ENCODE results near the gene LPP.

GRCh38 chr3:188468196-188468595, 314.2 kb downstream of the LPP start:
- TF ChIP-seq RAD21 (CRISPR knock-in tag; IDR thresholded peaks at IDR 0.05) (no peak), HCFC1 (IDR thresholded peaks at IDR 0.05; ENCODE audit: low read depth, low read length) (no peak), SP1 (IDR thresholded peaks at IDR 0.05) (no peak), SP1 (CRISPR knock-in tag; IDR thresholded peaks at IDR 0.05) (no peak), HNRNPL (IDR thresholded peaks at IDR 0.05; ENCODE audit: low read depth, low read length) (no peak), ZNF773 (CRISPR knock-in tag; IDR thresholded peaks at IDR 0.05; ENCODE audit: borderline replicate concordance) (no peak), ZNF562 (CRISPR knock-in tag; IDR thresholded peaks at IDR 0.05; ENCODE audit: borderline replicate concordance) (no peak)
- TF ChIP-seq, protein P1, sequence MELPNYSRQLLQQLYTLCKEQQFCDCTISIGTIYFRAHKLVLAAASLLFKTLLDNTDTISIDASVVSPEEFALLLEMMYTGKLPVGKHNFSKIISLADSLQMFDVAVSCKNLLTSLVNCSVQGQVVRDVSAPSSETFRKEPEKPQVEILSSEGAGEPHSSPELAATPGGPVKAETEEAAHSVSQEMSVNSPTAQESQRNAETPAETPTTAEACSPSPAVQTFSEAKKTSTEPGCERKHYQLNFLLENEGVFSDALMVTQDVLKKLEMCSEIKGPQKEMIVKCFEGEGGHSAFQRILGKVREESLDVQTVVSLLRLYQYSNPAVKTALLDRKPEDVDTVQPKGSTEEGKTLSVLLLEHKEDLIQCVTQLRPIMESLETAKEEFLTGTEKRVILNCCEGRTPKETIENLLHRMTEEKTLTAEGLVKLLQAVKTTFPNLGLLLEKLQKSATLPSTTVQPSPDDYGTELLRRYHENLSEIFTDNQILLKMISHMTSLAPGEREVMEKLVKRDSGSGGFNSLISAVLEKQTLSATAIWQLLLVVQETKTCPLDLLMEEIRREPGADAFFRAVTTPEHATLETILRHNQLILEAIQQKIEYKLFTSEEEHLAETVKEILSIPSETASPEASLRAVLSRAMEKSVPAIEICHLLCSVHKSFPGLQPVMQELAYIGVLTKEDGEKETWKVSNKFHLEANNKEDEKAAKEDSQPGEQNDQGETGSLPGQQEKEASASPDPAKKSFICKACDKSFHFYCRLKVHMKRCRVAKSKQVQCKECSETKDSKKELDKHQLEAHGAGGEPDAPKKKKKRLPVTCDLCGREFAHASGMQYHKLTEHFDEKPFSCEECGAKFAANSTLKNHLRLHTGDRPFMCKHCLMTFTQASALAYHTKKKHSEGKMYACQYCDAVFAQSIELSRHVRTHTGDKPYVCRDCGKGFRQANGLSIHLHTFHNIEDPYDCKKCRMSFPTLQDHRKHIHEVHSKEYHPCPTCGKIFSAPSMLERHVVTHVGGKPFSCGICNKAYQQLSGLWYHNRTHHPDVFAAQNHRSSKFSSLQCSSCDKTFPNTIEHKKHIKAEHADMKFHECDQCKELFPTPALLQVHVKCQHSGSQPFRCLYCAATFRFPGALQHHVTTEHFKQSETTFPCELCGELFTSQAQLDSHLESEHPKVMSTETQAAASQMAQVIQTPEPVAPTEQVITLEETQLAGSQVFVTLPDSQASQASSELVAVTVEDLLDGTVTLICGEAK (IDR thresholded peaks at IDR 0.05): no peak
- TF ChIP-seq, protein P1 (CRISPR knock-in tag; IDR thresholded peaks at IDR 0.05): no peak
- TF ChIP-seq, protein P2, sequence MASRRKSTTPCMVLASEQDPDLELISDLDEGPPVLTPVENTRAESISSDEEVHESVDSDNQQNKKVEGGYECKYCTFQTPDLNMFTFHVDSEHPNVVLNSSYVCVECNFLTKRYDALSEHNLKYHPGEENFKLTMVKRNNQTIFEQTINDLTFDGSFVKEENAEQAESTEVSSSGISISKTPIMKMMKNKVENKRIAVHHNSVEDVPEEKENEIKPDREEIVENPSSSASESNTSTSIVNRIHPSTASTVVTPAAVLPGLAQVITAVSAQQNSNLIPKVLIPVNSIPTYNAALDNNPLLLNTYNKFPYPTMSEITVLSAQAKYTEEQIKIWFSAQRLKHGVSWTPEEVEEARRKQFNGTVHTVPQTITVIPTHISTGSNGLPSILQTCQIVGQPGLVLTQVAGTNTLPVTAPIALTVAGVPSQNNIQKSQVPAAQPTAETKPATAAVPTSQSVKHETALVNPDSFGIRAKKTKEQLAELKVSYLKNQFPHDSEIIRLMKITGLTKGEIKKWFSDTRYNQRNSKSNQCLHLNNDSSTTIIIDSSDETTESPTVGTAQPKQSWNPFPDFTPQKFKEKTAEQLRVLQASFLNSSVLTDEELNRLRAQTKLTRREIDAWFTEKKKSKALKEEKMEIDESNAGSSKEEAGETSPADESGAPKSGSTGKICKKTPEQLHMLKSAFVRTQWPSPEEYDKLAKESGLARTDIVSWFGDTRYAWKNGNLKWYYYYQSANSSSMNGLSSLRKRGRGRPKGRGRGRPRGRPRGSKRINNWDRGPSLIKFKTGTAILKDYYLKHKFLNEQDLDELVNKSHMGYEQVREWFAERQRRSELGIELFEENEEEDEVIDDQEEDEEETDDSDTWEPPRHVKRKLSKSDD (CRISPR knock-in tag; IDR thresholded peaks at IDR 0.05; ENCODE audit: low read depth): no peak
- TF ChIP-seq, protein P3, sequence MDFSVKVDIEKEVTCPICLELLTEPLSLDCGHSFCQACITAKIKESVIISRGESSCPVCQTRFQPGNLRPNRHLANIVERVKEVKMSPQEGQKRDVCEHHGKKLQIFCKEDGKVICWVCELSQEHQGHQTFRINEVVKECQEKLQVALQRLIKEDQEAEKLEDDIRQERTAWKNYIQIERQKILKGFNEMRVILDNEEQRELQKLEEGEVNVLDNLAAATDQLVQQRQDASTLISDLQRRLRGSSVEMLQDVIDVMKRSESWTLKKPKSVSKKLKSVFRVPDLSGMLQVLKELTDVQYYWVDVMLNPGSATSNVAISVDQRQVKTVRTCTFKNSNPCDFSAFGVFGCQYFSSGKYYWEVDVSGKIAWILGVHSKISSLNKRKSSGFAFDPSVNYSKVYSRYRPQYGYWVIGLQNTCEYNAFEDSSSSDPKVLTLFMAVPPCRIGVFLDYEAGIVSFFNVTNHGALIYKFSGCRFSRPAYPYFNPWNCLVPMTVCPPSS (IDR thresholded peaks at IDR 0.05): no peak
